Activated CD8-positive, alpha-beta T cell treated with anti-CD3 and anti-CD28 coated beads for 36 hours (primary cell): ENCODE results near the gene CHRNG. TPM values are rescaled to one million over a fixed set of nuclear protein-coding genes. Genes with fewer than 3 reads are reported as not detected.

ENCODE experiments used
- ATAC-seq: fragments of 200-7000 bp; cut with Tn5 transposase; one replicate; pipeline ENCODE4 v1.10.0; 2021; ENCODE audit warnings: mild to moderate bottlenecking, moderate library complexity
- CTCF ChIA-PET: fragments of 350-600 bp; sonication (Branson Sonifier 250); formaldehyde crosslinking; loops from one replicate; lab custom pipeline; 2021; ENCODE audit warnings: antibody characterized with exemption; lab: Charles Lee
- POLR2A ChIA-PET: fragments of 350-600 bp; sonication (Branson Sonifier 250); formaldehyde crosslinking; loops from one replicate; lab custom pipeline; 2021; ENCODE audit warnings: antibody characterized with exemption; lab: Charles Lee
- DNase-seq: peaks from one replicate; pipeline ENCODE4 v3.0.0-alpha.2; 2020
- H3K27ac Mint-ChIP-seq: one replicate; pipeline ENCODE4 v1.8.0; 2021; ENCODE audit warnings: mild to moderate bottlenecking, mixed read lengths
- H3K27me3 Mint-ChIP-seq: one replicate; pipeline ENCODE4 v1.8.0; 2021; ENCODE audit warnings: mixed read lengths
- H3K36me3 Mint-ChIP-seq: one replicate; pipeline ENCODE4 v1.8.0; 2021; ENCODE audit warnings: low read depth, mixed read lengths
- H3K4me1 Mint-ChIP-seq: one replicate; pipeline ENCODE4 v1.8.0; 2021; ENCODE audit warnings: low read depth, mixed read lengths
- H3K4me3 Mint-ChIP-seq: one replicate; pipeline ENCODE4 v1.8.0; 2021; ENCODE audit warnings: mild to moderate bottlenecking, moderate library complexity, mixed read lengths
- H3K9me3 Mint-ChIP-seq: one replicate; pipeline ENCODE4 v1.8.0; 2021; ENCODE audit warnings: mixed read lengths
- CTCF ChIP-seq: fragments of 200-600 bp; IDR thresholded peaks from one replicate; pipeline ENCODE4 v1.8.0; 2022; ENCODE audit warnings: antibody characterized with exemption, mild to moderate bottlenecking
- intact Hi-C: fragments of 100-400 bp; cut with micrococcal nuclease; formaldehyde crosslinking; loops from one replicate; pipeline ENCODE4 v1.10.0; 2022
- total RNA-seq, 2 experiments: library from RNA; stranded (reverse); gene quantifications; one replicate each; pipeline ENCODE4 v1.2.3, GENCODE V29; 2021

CHRNG gene
- total RNA-seq, 2 experiments from 2014 or later: not detected

DNA sequence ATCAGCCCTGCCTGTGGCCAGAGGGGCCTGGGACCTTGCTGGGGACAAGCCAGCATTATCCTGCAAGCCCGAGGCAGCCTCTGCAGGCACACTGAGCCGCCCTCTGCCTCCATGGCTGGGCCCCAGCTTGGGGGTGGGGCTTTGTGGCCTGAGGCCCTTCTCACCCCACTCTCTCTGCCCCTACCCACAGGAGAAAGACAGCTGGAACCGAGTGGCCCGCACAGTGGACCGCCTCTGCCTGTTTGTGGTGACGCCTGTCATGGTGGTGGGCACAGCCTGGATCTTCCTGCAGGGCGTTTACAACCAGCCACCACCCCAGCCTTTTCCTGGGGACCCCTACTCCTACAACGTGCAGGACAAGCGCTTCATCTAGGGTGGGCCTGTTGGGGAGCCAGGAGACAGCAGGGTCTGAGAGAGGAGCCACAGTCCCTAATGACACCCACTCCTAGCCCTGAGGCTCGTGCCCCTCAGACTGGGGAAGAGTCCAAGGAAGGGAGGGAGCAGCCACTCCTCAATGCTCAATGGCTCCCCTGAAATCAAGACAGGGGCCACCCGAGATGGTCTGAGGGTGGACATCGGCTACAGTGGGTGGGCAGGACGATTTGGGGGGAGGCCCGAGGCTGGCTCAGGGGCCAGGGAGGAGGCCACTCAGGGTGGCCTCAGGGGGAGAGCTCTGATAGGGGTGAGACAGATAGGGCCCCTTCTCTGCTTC lies 4.4 kb upstream of the CHRNG start:
- ATAC-seq (no peak), DNase-seq (no peak)
- Mint-ChIP-seq H3K27ac (no peak overlapping the region), H3K4me1 (peaks cover 4% of the 10 kb centered on the region), H3K27me3 (peaks cover 6% of the 10 kb centered on the region), H3K4me3 (no peak overlapping the region), H3K36me3 (no peaks in the 10 kb centered on the region), H3K9me3 (peaks cover 2% of the 10 kb centered on the region)
- ChIA-PET CTCF (no interaction called here), POLR2A (interaction anchor here (1.1 kb wide), 1 partner anchor 16 kb away, joined by 4 read pairs; the partner anchor contains the start of genes EIF4E2 and TIGD1)
- intact Hi-C loops: no loop called here
- TF ChIP-seq CTCF: no peak

- Mint-ChIP-seq H3K27ac (no peak overlapping the region), H3K9me3 (peaks cover 2% of the 10 kb centered on the region), H3K27me3 (peaks cover 6% of the 10 kb centered on the region), H3K4me1 (peaks cover 4% of the 10 kb centered on the region), H3K4me3 (no peak overlapping the region), H3K36me3 (no peaks in the 10 kb centered on the region)
- TF ChIP-seq CTCF: no peak
- DNase-seq: no peak
- POLR2A ChIA-PET: no interaction called here
- ATAC-seq: no peak
- CTCF ChIA-PET: no interaction called here
- intact Hi-C loops: no loop called here
Observed at GRCh38 chr2:232535761-232536530, 3.5 kb upstream of the CHRNG start.

DNA sequence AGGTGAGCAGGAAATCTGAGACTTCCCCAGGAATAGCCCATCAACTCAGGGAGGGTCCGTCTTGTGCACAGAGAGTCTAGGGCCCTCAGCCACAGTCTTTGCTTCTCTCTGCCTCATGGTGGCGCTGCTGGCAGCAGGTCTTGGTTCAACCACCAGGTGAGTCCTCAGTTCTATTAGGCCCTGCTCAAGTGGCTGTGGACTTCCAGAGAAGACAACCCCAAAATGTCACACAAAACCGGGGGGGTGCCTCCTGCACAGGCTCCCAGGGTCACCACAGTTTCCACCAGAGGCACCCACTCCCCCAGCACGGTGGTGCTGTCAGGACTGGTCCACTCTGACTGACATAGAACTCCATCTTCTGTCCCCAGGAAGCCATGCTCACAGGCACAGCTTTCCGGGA lies 2.4 kb upstream of the CHRNG start:
- Mint-ChIP-seq H3K27me3 (peaks cover 6% of the 10 kb centered on the region), H3K4me3 (no peak overlapping the region), H3K36me3 (no peaks in the 10 kb centered on the region), H3K27ac (no peak overlapping the region), H3K9me3 (peaks cover 2% of the 10 kb centered on the region), H3K4me1 (peaks cover 7% of the 10 kb centered on the region)
- ChIA-PET CTCF (no interaction called here), POLR2A (interaction anchor here (1.1 kb wide), 1 partner anchor 8 kb away, joined by 3 read pairs; no protein-coding TSS in a partner anchor)
- ATAC-seq (peak; percentile 71), DNase-seq (peak; percentile 45)
- TF ChIP-seq CTCF: peak; percentile 42
- intact Hi-C loops: no loop called here

DNA sequence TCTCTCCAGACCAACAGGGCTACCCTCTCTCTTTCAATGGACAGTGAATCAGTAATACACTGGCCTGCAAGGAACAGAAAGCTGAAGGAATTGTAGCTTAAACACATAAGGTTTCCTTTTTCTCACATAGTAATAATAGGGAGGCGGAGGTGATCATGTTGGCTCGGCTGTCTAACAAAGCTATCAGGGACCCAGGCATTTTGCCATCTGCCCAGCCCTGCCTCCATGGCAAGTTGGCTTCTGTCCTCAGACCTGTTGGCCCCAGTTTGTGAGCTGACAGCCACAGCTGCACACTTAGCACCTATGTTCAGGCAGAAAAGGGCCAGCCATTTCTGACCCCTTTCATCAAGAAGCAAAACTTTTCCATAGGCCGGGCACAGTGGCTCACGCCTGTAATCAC lies 2.0 kb upstream of the CHRNG start:
- intact Hi-C loops: no loop called here
- DNase-seq (no peak), ATAC-seq (no peak)
- TF ChIP-seq CTCF: no peak
- H3K27me3 Mint-ChIP-seq: peaks cover 6% of the 10 kb centered on the region
- ChIA-PET CTCF (no interaction called here), POLR2A (interaction anchor here (1.1 kb wide), 1 partner anchor 9 kb away, joined by 3 read pairs; no protein-coding TSS in a partner anchor)
- no peak overlapping the region for H3K27ac Mint-ChIP-seq
- H3K4me3 Mint-ChIP-seq: no peak overlapping the region
- peaks cover 2% of the 10 kb centered on the region for H3K9me3 Mint-ChIP-seq
- H3K4me1 Mint-ChIP-seq: peaks cover 7% of the 10 kb centered on the region
- H3K36me3 Mint-ChIP-seq: no peaks in the 10 kb centered on the region

DNA sequence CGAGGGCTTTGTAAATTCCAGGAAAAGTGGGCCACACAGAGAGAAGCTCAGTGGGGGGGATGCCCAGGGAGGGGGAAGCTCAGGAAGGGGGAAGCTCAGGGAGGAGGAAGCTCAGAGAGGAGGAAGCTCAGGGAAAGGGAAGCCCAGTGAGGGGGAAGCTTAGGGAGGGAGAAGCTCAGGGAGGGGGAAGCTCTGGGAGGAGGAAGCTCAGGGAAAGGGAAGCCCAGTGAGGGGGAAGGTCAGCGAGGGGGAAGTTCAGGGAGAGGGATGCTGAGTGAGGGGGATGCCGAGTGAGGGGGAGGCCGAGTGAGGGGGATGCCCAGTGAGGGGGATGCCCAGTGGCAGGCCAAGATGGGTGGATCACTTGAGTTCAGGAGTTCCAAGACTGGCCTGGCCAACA lies 821 bp upstream of the CHRNG start:
- no peak overlapping the region for H3K4me3 Mint-ChIP-seq
- ChIA-PET POLR2A (interaction anchor here (1.7 kb wide), 1 partner anchor 7 kb away, joined by 6 read pairs; no protein-coding TSS in a partner anchor), CTCF (interaction anchor here (0.6 to 1.3 kb wide), 2 partner anchors 12 to 76 kb away, joined by 3 read pairs; partner anchors contain the start of gene TIGD1)
- no peaks in the 10 kb centered on the region for H3K36me3 Mint-ChIP-seq
- DNase-seq (no peak), ATAC-seq (no peak)
- TF ChIP-seq CTCF: no peak
- H3K27me3 Mint-ChIP-seq: peaks cover 4% of the 10 kb centered on the region
- H3K27ac Mint-ChIP-seq: no peak overlapping the region
- H3K9me3 Mint-ChIP-seq: peaks cover 2% of the 10 kb centered on the region
- peaks cover 9% of the 10 kb centered on the region for H3K4me1 Mint-ChIP-seq
- intact Hi-C loops: no loop called here
